Activated CD8-positive, alpha-beta memory T cell treated with anti-CD3 and anti-CD28 coated beads, Interleukin-2, amount 50 U/mL, for 48 hours (primary cell): Measurements from ENCODE around the gene SVIL.
"Not testable (repeated sequence)": the region's sequence is repeated elsewhere in the genome, so short reads cannot be mapped to it uniquely, and the experiment has no call there.

ENCODE experiments used
- DNase-seq: peaks from one replicate; pipeline ENCODE4 v3.0.0-alpha.2; 2020

Gene SVIL

GRCh38 chr10:29618341-29619171, 16.2 kb downstream of the SVIL start:
- DNase-seq, result no peak

GRCh38 chr10:29617880-29618340, 16.9 kb downstream of the SVIL start:
- no peak for DNase-seq

- DNase-seq, result no peak
Observed at GRCh38 chr10:29616542-29616941, 18.2 kb downstream of the SVIL start.

- no peak for DNase-seq
Observed at GRCh38 chr10:29615195-29615594, 19.6 kb downstream of the SVIL start.

- DNase-seq, result not testable (repeated sequence)
Observed at GRCh38 chr10:29614289-29614688, 20.5 kb downstream of the SVIL start.

- DNase-seq, result no peak
Observed at GRCh38 chr10:29613791-29614190, 21.0 kb downstream of the SVIL start.

- no peak for DNase-seq
Observed at GRCh38 chr10:29613196-29613595, 21.6 kb downstream of the SVIL start.

GRCh38 chr10:29612657-29613056, 22.1 kb downstream of the SVIL start:
- no peak for DNase-seq

- no peak for DNase-seq
Observed at GRCh38 chr10:29611781-29612381, 22.9 kb downstream of the SVIL start.

GRCh38 chr10:29610876-29611647, 23.7 kb downstream of the SVIL start:
- no peak for DNase-seq

GRCh38 chr10:29610331-29610730, 24.4 kb downstream of the SVIL start:
- not testable (repeated sequence) for DNase-seq

- DNase-seq, result no peak
Observed at GRCh38 chr10:29609696-29610095, 25.1 kb downstream of the SVIL start.

GRCh38 chr10:29608476-29609301, 26.1 kb downstream of the SVIL start:
- DNase-seq, result no peak

- no peak for DNase-seq
Observed at GRCh38 chr10:29608062-29608461, 26.7 kb downstream of the SVIL start.

GRCh38 chr10:29607576-29607975, 27.2 kb downstream of the SVIL start:
- DNase-seq, result no peak

GRCh38 chr10:29606693-29607092, 28.1 kb downstream of the SVIL start:
- DNase-seq, result not testable (repeated sequence)

GRCh38 chr10:29604291-29604825, 30.4 kb downstream of the SVIL start:
- no peak for DNase-seq

GRCh38 chr10:29603223-29603896, 31.4 kb downstream of the SVIL start:
- no peak for DNase-seq

- DNase-seq, result no peak
Observed at GRCh38 chr10:29600821-29601220, 34.0 kb downstream of the SVIL start.

- DNase-seq, result no peak
Observed at GRCh38 chr10:29600067-29600466, 34.7 kb downstream of the SVIL start.

GRCh38 chr10:29598851-29599311, 35.9 kb downstream of the SVIL start:
- DNase-seq, result no peak

- DNase-seq, result no peak
Observed at GRCh38 chr10:29596826-29597225, 37.9 kb downstream of the SVIL start.
